Dedifferentiated amniotic fluid mesenchymal stem cell (primary cell): ENCODE results near the gene ITGB7.
"Not testable (repeated sequence)": the region's sequence is repeated elsewhere in the genome, so short reads cannot be mapped to it uniquely, and the experiment has no call there.

ENCODE experiments used
- DNase-seq: peaks from one replicate; pipeline ENCODE4 v3.0.0-alpha.2; 2016; ENCODE audit errors: extremely low spot score

The ITGB7 gene

DNA sequence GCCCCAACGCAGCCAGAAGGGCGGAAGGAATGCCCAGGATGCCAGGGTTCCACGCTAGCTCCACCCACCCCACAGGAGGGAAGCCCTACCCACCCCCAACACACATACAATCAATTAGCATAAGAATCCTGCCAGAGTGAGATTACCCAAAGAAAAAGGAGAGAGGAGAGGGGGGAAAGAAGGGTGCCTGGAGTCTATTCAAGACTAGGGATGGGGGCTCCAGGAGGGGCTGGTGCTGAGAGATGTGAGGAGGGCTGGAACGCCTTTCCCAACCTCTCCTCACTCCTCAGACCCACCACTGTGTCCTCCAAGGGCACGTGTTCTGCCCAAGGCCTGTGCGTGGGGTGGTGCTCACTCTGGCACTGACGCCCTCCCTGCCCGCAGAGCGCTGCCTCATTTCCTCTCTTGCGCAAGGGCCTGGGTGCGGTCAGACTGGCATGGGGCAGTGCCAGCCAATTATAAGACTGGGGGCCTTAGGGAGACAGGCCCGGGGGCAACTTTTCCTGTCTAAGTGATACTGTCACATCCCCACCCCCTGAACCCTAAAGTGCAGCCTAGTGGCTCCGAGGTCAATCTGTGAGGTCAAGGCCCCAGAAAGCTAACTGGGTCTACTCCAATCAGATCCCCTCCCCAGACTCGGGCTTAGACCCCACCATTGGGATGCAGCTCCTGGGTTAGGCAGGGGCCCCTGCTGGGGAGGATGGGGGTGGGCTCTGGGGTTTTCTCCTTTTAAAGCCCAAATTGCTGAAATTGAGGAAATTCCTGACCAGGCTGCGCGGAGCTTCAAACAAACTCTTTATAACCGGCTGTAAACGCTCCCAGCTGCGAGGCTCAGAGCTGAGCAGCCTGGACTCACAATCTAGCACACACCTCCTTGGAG, 10.2 kb upstream of the ITGB7 start:
- DNase-seq = no peak

DNA sequence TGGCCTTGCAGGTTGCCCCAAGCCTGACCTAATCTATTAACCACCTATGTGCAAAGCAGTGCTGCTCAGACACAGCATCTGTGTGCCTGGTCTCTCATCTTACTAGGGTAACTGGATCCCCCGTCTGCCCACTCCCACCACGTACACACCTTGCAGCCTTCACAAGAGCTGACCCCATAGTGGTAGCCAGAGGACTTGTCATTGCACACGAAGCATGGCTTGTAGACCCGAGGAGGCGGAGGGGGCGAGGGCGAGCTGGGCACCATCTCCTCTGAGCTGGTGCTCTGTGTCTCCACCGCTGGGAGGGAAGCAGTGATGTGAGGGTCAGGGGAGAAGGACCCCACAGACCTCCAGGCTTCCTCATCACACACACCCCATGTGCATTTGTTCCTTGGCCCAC, 8.4 kb upstream of the ITGB7 start:
- DNase-seq = no peak

DNA sequence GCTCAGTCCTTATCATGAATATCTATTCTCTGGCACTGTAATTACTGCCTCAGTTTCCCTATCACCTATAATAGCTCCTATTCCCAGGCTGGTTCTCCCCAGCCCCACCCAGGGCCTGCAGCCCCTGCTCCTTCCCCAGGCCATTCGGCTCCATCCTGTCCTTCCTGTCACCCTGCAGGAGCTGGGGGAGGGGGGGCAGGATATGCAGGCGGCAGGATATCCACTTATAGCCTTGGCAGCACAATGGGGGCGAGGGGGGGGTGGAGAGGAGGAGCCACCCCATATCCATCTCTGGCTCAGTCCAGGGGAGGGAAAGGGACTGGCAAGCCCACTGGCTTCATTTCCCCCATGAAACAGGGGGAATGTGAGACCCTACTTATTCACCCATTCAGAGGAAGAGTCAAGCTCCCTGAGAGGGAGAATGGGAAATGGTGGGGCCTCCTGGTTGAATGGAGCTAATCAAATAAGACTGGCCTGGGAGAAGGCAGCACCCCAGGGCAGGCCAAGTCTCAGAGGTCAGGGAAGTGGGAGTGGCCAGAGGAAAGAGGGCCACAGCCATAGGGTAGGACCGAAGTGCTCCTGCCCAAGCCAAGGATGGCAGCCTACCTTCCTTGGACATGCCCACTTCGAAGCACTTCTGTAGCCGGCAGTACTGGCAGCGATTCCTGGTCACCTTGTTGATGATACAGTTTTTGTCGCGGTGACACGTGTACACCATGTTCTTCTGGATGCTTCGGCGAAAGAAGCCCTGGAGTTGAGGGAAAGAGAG, 7.8 kb upstream of the ITGB7 start:
- DNase-seq = no peak

DNA sequence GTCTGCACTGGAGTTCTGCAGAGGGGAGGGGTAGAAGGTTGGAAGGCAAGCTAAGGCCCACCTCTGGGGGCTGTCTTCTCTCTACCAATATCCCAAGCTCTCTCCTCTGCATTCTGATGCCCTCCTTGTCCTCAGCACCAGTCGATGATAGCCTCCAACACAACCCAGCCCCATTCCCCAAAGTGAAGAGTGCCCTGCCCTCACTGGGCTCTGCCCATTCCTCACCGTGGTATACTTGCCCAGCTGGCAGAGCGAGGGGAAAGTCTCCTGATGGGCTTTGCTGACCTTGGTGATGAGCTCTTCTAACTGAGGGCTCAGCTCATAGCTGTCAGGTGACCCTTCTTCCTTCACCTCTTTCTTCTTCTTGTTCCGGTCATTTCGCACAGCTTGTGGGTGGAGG, 7.2 kb upstream of the ITGB7 start:
- no peak for DNase-seq

DNA sequence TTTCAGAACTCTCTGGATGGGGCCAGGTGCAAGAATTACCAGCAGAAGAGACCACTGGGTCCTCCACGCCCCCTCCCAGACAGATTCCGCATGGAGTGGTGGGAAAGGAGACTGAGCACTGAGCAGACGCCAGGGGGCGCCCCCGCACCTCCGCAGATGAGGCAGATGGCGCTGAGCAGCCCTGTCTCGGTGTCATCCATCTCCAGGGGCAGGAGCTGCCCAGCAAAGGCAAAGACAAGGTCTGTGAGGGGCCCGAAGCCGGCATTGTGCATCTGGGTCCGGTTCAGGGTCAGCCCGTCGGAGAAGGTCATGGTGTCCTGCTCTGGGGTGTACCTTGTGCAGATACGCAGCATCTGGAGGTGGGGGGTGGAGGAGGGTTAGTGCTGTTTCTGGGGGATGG, 6.3 kb upstream of the ITGB7 start:
- peak; percentile 58 for DNase-seq

DNA sequence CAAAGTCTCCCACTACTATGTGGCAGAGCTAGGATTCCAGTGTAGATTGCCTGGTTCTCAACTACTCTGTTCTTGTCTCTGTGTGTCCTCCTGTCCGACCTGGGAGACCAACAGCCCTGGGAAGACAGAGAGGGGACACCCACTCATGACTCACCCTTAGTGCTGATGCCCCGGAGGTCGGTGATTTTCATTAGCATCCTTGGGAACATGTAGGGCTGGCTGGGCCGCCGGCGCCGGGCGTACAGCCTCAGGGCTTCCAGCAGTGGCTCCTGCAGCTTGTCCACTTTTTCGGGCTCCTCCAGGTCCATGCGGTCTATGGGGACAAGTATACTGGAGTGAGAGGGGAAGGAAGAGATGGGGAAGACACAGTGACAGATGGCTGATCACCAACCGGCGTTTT, 5.9 kb upstream of the ITGB7 start:
- no peak for DNase-seq

DNA sequence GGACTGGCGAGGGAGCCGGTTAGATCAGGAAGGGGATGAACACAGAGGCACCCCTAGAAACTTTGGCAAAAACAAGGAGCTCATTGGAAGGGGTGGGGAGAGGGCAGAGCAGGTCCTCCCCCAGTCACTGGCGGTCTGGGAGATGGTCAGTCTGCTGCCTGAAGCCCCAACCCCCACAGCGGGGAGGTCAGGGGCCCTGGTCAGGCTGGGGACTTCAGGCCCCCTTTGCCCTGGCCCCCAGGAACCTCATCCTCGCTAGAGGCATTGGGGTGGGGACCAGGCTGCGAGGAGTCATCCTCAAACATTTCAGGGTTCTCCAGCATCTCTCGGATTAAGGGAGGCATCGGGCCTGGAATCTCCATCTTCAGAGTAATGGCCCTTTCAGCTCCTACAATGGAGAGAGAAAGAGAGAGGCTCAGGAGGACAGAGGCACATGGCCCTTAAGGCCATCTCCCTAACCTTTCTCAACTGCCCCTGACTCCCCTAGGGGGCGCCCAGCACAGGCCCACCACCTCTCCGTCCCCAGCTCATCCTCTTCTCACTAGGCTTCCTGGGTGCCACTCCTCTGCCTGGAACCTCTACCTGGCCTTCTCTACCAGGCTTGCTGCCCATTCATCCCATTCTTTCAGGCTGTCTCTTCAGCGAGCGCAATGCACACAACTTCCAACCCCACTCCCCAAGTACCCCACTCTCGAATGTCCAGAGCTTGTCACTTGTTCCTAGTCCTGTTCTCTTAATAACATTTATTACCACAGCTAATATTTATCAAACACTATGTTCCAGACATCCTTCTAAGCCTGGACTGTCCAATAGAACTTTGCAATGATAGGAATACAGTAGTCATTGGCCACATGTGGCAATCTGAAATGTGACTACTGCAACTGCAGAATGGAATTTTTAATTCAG, 4.7 kb upstream of the ITGB7 start:
- DNase-seq = no peak

DNA sequence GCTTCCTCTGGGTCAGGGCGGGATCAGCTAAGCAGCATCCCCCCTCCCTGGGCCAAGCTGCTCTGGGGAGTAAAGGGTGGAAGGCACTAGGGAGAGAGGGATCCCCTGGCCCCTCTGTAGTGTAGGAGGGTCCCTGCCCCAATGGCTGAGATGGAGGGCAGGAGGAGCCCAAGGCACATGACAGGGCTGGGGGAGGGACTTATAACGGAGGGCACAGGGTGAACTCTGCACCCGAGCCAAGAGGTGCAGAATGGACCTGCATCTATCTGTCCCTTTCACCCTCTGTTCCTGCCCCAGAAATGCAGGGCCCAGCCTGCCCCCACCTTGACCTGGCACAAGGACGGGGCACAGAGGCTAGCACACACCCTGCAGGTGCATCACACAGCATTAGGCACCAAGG, 3.8 kb upstream of the ITGB7 start:
- no peak for DNase-seq

DNA sequence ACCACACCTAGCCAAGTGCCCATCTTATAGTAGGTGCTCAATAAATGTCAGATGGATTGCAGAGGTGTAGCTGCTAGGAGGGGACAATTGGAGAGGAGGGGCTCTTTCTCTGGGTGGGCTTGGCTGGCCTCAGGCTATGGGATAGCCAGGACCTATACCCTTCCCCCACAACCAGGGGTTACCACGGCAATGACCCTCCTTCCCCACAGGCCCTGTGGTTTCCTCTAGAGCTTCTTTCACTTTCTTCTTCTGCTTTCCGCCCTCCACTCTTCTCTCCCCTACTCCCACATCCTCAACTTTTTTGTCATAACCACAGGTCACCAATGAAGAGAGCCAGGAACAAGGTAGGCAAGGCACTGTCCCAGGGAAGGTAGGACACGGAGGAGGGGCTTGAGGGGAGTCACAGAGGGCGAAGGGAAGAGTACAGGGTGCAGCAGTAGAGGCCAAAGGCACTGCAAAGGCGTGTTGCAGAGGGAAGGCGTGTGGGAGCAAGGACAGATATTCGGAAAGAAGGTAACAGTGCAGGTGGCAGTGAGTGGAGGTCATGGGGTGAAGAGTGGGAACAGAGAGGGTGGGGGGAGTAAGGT, 1.9 kb upstream of the ITGB7 start:
- DNase-seq = no peak

DNA sequence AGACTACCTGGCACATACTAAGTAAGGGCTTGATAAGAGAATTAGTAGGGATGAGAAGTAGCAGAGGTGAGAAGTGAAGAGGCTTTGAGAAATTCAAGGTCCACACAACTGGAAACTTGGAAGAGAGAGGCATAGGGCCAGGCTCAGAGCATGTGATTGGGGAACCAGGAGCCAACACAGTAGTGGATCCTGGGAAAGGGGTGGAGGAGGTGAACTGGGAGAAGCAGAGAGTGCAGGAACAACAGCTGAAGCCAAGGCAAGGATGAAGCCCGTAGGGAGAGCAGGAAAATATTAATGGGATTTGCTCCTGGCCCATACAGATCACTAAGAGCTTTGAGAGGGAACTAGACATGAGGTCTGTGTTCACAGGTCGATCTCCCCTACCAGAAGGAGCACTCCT, 1.4 kb upstream of the ITGB7 start:
- DNase-seq = no peak

DNA sequence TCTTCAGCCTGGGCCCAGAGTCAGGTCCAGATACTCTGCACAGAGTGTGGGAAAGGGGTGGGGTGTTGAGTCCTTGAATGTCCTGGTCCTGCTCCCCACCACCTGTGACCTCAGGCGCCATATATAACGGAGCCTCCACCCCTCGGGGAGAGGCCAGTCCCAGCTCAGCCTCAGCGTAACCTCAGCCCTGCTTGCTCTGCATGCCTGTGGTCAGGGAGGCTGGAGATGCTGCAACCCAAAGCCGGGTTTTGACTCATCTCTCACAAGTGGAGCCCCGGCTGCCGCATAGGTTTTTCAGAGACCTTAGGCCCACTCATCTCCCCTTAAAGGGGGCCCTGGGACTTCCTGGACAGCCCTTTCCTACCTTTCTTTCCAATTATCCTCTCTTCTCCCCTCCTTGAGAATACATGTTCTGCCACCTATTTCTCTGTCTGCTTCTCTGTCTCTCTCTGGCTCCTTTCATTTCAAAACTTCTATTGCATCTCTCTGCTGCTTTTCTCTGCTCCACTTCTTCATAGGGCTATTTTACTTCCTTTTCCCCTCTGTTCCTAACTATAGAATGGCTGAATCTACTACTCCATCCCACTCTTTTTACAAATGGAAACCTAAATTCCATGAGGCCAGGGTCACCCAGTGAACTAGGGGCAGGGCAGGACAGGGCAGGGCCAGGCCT, 1.2 kb downstream of the ITGB7 start:
- DNase-seq = peak; percentile 86

DNA sequence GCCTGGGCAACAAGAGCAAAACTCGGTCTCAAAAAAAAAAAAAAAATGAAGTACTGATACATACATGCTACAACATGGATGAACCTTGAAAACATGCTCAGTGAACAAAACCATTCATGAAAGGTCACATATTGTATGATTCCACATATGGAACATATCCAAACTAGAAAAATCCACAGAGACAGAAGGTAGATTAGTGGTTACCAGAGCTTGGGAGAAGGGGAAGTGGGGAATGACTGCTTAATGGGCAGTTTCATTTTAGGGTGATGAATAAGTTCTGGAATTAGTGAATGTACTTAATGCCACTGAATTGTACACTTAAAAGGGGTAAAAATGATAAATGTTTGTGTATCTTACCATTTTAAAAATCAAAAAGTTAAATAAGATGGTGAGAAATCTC, 2.7 kb downstream of the ITGB7 start:
- no peak for DNase-seq

DNA sequence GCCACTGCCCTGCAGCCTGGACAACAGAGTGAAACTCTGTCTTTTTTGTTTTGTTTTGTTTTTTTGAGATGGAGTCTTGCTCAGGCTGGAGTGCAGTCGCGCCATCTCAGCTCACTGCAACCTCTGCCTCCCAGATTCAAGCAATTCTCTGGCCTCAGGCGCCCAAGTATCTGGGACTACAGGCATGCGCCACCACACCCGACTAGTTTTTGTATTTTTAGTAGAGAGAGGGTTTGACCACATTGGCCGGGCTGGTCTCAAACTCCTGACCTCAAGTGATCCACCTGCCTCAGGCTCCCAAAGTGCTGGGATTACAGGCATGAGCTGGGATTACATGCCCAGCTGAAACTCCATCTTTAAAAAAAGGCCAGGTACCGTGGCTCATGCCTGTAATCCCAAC, 4.7 kb downstream of the ITGB7 start:
- DNase-seq = not testable (repeated sequence)

DNA sequence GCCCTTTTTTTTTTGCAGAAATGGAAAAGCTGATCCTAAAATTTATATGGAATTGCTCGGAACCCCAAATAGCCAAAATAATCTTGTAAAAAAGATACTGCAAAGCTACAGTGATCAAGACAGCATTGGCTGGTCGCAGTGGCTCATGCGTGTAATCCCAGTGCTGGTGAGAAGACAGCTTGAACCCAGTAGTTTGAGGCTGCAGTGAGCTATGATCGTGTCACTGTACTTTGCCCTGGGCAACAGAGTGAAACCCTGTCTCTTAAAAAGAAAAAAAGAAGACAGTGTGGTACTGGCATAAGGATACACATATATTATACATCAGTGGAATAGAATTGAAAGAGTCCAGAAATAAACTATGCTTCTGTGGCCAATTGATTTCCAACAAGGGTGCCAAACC, 5.4 kb downstream of the ITGB7 start:
- DNase-seq = no peak

DNA sequence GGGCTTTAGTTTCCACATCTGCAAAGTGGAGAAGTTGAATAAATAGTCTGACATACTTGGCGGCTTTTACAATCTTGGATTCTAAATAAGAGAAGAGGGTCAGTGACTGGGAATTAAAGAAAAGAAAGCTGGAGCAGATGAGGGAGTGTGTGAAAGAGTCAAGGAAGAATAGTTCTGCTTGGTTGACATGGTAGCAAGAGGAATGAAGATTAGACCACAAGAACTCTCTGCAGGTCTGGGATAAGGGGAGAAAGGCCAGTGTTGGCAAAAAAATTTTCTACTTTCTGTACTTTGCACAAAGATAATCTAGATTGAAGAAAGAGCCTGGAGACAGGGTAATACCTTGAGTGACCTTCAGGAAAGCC, 5.9 kb downstream of the ITGB7 start:
- DNase-seq = no peak

DNA sequence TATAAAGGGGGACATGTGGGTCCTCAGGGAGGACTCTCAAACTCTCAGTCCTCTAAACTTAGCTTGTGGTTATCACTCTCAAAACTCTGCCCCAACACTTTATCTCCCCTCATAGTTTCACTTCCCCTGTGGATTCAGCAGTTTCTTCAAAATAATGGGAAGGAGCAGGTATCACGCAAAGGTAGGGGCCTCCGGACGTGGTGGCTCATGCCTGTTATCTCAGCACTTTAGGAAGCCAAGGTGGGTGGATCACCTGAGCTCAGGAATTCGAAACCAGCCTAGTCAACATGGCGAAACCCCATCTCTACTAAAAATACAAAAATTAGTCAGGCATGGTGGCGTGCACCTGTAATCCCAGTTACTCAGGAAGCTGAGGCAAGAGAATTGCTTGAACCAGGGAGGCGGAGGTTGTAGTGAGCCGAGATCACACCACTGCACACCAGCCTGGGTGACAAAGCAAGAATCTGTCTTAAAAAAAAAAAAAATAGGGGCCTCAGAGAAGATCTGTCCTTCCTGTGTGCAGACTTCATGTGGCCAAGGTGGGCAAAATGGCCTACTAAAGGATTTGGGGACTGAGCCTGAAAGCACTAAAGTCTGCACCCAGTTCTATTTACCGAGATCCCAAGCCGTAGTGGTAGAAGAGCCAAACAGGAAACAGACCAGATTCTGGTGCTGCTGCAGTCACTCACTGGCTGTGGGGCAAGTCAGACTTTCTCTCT, 6.4 kb downstream of the ITGB7 start:
- no peak for DNase-seq

DNA sequence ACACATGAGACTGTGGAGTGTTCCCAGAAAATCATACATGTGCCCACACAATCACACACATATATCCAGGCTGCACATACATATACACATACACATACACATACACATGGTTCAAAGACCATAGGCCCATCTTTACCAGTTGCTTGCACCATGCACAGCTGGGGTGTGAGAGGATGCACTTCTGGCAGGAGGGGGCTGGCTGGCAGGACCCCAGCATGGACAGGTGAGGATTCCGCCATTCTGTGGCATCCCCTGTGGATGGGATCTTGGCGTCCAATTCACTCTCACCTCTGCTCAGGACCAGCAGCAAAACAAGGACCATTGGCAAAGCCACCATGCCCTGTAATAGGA, 7.0 kb downstream of the ITGB7 start:
- no peak for DNase-seq

DNA sequence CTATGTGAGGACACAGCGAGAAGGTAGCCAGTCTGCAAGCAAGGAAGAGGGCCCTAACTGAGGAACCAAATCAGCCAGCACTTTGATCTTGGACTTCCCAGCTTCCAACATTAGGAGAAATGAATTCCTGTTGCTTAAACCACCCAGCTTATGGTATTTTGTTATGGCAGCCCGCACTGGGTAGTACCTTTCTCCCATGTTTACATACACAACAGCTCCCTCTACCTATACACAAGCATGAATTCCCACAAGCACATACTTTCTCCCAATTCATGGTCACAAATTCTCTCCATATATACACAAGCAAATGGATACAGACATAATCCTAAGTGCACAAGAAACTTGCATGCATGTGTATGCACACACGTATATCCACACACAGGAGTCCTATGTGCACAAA, 7.4 kb downstream of the ITGB7 start:
- no peak for DNase-seq

DNA sequence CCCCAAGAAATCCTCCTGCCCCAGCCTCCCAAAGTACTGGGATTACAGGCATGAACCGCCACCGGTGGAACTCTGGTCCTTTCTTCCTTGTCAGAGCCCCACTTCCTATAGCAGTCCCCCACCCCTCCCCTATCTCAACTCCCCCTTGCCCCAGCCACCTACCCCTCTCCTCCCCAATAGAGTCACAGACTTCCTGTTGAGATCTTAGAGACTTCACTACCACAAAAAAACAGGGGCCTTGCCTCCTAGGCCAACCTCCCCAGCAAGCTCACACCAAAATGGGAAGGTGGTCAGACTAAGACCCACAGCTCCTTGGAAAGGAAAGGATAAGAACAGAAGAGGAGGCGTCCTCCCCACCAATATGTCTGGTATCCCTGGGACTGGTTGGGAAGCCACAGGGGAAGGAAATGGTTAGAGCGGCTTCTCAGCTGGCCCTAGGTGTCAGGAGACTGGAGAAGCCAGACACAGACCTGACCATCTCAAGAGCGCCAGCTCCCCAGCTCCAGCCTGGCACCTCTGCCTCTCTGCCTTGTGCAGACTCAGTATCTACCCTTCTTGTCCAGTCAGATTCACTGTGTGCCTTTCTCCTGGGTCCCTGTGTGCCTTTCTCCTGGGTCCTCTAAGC, 8.5 kb downstream of the ITGB7 start:
- DNase-seq = no peak

DNA sequence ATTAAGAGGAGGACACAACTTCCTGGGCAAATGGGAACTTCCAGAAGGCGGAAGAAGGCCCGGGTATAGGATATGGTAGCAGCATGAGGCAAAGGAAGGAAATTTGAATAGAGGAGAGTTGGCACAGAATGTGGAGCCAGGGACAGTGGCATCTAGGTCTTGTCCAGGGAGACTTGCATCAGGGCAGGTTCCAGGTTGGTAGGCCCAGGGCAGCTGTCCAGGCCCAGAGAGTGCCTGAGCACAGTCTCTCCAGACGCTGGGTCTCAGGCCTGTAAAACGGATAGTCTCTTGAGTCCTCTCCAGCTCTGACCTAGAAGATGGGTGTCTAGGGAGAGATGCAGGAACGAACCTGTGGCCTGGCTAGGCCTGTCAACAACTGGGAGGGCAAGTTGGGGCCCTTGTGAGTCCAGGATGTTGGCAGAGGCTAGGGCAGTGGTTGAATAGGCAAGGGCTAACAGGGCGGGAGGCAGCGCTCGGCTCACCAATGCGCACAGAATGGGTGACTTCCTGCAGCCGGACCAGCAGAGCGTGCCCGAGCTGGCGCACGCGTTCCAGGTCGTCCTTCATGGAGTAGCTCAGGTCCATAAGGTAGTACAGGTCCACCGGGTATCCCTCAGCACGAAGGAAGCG, 9.9 kb downstream of the ITGB7 start:
- DNase-seq = no peak
